B cell (primary cell): ENCODE data around the gene CPOX. TPM values are rescaled to one million over a fixed set of nuclear protein-coding genes. Genes with fewer than 3 reads are reported as not detected.

Experiments
- ATAC-seq: fragments of 200-7000 bp; cut with Tn5 transposase; one replicate; pipeline ENCODE4 v1.10.0; 2021; ENCODE audit warnings: low read depth, mild to moderate bottlenecking, moderate number of reproducible peaks, moderate library complexity
- CTCF ChIA-PET: fragments of 350-600 bp; sonication (Branson Sonifier 250); formaldehyde crosslinking; loops from one replicate; lab custom pipeline; 2021; ENCODE audit warnings: antibody characterized with exemption, inconsistent platforms; lab: Charles Lee
- POLR2A ChIA-PET: fragments of 350-600 bp; sonication (Branson Sonifier 250); formaldehyde crosslinking; loops from one replicate; lab custom pipeline; 2021; ENCODE audit warnings: antibody characterized with exemption; lab: Charles Lee
- DNase-seq: peaks from one replicate; pipeline ENCODE4 v3.0.0; 2013
- H2AFZ ChIP-seq: 2 replicates; pipeline ENCODE4 v1.6.1; 2012; ENCODE audit warnings: mild to moderate bottlenecking, low read depth, low read length; ENCODE audit not compliant: insufficient read depth, poor library complexity, severe bottlenecking
- H3K27ac ChIP-seq, 2 donors: 1 replicate in 1 of 2; 2 replicates in 1 of 2; pipeline ENCODE4 v1.5.1; 2012 to 2013; ENCODE audit warnings: low read length in 2 of 2, mild to moderate bottlenecking in 2 of 2, moderate library complexity in 1 of 2
- H3K27me3 ChIP-seq, 4 experiments: fragments of 200-600 bp in 1 of 4; sonication (generic) in 1 of 4; replicated peaks in 1 of 4; 1 replicate in 2 of 4; 2 replicates in 2 of 4; pipeline versions ENCODE4 v1.6.1 to v1.7.0; 2013 to 2016; ENCODE audit warnings: low read length in 3 of 4, mild to moderate bottlenecking in 2 of 4, mixed read lengths in 1 of 4, moderate library complexity in 1 of 4; ENCODE audit not compliant: insufficient read depth in 4 of 4, control insufficient read depth in 3 of 4; ENCODE audit errors: control extremely low read depth in 1 of 4
- H3K36me3 ChIP-seq, 2 experiments: replicated peaks in 1 of 2; 1 replicate in 1 of 2; 2 replicates in 1 of 2; pipeline versions ENCODE4 v1.6.1 to v1.7.1; 2013; ENCODE audit warnings: low read length in 1 of 2; ENCODE audit not compliant: insufficient read depth in 2 of 2, control insufficient read depth in 1 of 2; ENCODE audit errors: control extremely low read depth in 1 of 2, extremely low read depth in 1 of 2
- H3K4me1 ChIP-seq, 2 donors: fragments of 200-600 bp in 1 of 2; sonication (generic) in 1 of 2; 1 replicate in 1 of 2; 2 replicates in 1 of 2; pipeline versions ENCODE4 v1.5.1 to v1.6.1; 2013 to 2017; ENCODE audit warnings: low read length in 2 of 2; ENCODE audit not compliant: control insufficient read depth in 2 of 2, insufficient read depth in 2 of 2
- H3K4me2 ChIP-seq: replicated peaks from 2 replicates; pipeline ENCODE3; 2012; ENCODE audit warnings: mild to moderate bottlenecking, low read depth, low read length; ENCODE audit not compliant: poor library complexity, severe bottlenecking
- H3K4me3 ChIP-seq, 5 experiments: fragments of 200-600 bp in 1 of 5; sonication (generic) in 1 of 5; 1 replicate in 3 of 5; 2 replicates in 2 of 5; pipeline versions ENCODE4 v1.5.1 to v1.7.0; 2011 to 2016; ENCODE audit warnings: low read length in 4 of 5, mild to moderate bottlenecking in 4 of 5, low read depth in 2 of 5, control low read depth in 1 of 5, moderate library complexity in 1 of 5; ENCODE audit not compliant: insufficient read depth in 1 of 5; ENCODE audit errors: control extremely low read depth in 1 of 5, extremely low read depth in 1 of 5
- H3K79me2 ChIP-seq: fragments of 200-600 bp; sonication (generic); one replicate; pipeline ENCODE4 v1.6.0; 2016; ENCODE audit warnings: low read length; ENCODE audit not compliant: control insufficient read depth, insufficient read depth
- H3K9ac ChIP-seq: fragments of 200-600 bp; sonication (generic); 2 replicates; pipeline ENCODE4 v1.6.1; 2017; ENCODE audit warnings: mild to moderate bottlenecking, low read length, moderate library complexity
- H3K9me3 ChIP-seq, 3 donors: one replicate each; pipeline versions ENCODE4 v1.6.1 to v1.7.1; 2013; ENCODE audit warnings: low read length in 2 of 3; ENCODE audit not compliant: control insufficient read depth in 2 of 3, insufficient read depth in 1 of 3; ENCODE audit errors: control extremely low read depth in 1 of 3
- H4K20me1 ChIP-seq: 2 replicates; pipeline ENCODE4 v1.6.0; 2012; ENCODE audit warnings: mild to moderate bottlenecking, low read length; ENCODE audit not compliant: insufficient read depth, control insufficient read depth, poor library complexity, severe bottlenecking
- H3K27ac Mint-ChIP-seq: one replicate; pipeline ENCODE4 v1.8.0; 2021; ENCODE audit warnings: mixed read lengths
- H3K27me3 Mint-ChIP-seq: one replicate; pipeline ENCODE4 v1.8.0; 2021; ENCODE audit warnings: mixed read lengths
- H3K4me1 Mint-ChIP-seq: one replicate; pipeline ENCODE4 v1.8.0; 2021; ENCODE audit warnings: mixed read lengths
- H3K4me3 Mint-ChIP-seq: one replicate; pipeline ENCODE4 v1.8.0; 2021; ENCODE audit warnings: mixed read lengths
- H3K9me3 Mint-ChIP-seq: one replicate; pipeline ENCODE4 v1.8.0; 2022; ENCODE audit warnings: mixed read lengths; ENCODE audit not compliant: insufficient read depth
- CTCF ChIP-seq: fragments of 200-600 bp; IDR thresholded peaks from one replicate; pipeline ENCODE4 v1.8.0; 2022; ENCODE audit warnings: antibody characterized with exemption, mild to moderate bottlenecking
- EZH2 ChIP-seq: IDR thresholded peaks from 2 replicates; pipeline ENCODE4 v1.6.1; 2012; ENCODE audit warnings: borderline replicate concordance, low read depth, mild to moderate bottlenecking, moderate library complexity, low read length; ENCODE audit not compliant: insufficient read depth, poor library complexity, severe bottlenecking
- WGBS: methylation state at CpG from one replicate; pipeline ENCODE4 v1.1.5; 2013; ENCODE audit warnings: missing lambda C conversion rate; ENCODE audit not compliant: insufficient coverage; 5-methylcytosine and 5-hydroxymethylcytosine counted together
- intact Hi-C: fragments of 100-400 bp; cut with micrococcal nuclease; formaldehyde crosslinking; loops from one replicate; pipeline ENCODE4 v1.10.0; 2022
- polyA plus RNA-seq: library from polyadenylated mRNA; depleted of rRNA; stranded (reverse); fragments of >200 nt; gene quantifications from 2 replicates; pipeline ENCODE4 v1.2.3, GENCODE V29; 2012
- total RNA-seq, 2 donors: library from RNA; stranded (reverse); fragments of 120-200 nt in 1 of 2; gene quantifications; 1 replicate in 1 of 2; 2 replicates in 1 of 2; pipeline versions ENCODE4 v1.2.3 to v1.2.4, GENCODE V29; 2013 to 2022

CPOX gene
- total and polyA plus RNA-seq, 2 donors (not counting 1 experiment from before 2014, with no cell fraction given), result 6.8 to 17.5 TPM

GRCh38 chr3:98556164-98557130 lies 37.0 kb downstream of the CPOX start:
- ATAC-seq (peak; percentile 62), DNase-seq (peak; percentile 28)
- Histone ChIP-seq H3K27ac (peak overlapping the region; percentile 2 to 68), H3K4me3 (no peak overlapping the region), H3K4me1 (peaks cover 3 to 27% of the 10 kb centered on the region in 2 donors), H3K79me2 (no peaks in the 10 kb centered on the region), H2AFZ (peak overlapping the region; percentile 1), H4K20me1 (no peaks in the 10 kb centered on the region), H3K36me3 (no peaks in the 10 kb centered on the region), H3K9ac (no peak overlapping the region), H3K4me2 (peak overlapping the region; percentile 2), H3K9me3 (peaks cover 0 to 1% (median 0%) of the 10 kb centered on the region in 3 donors), H3K27me3 (no peaks in the 10 kb centered on the region)
- intact Hi-C loops, result no loop called here
- Mint-ChIP-seq H3K27me3 (peaks cover 7% of the 10 kb centered on the region), H3K4me3 (peak overlapping the region; percentile 52), H3K4me1 (peaks cover 41% of the 10 kb centered on the region), H3K9me3 (no peaks in the 10 kb centered on the region), H3K27ac (peak overlapping the region; percentile 73)
- ChIA-PET POLR2A (no interaction called here), CTCF (interaction anchor here (1.0 kb wide), 1 partner anchor 16 kb away, joined by 3 read pairs; no protein-coding TSS in a partner anchor)
- TF ChIP-seq CTCF (no peak), EZH2 (no peak)
- whole genome bisulfite sequencing, result 36% methylated on average over 4 of the region's 7 CpGs

GRCh38 chr3:98555025-98555379 lies 38.4 kb downstream of the CPOX start:
- no peak overlapping the region for H3K4me2 ChIP-seq
- H3K27me3 ChIP-seq, result no peaks in the 10 kb centered on the region
- Mint-ChIP-seq H3K4me3 (peak overlapping the region; percentile 27), H3K4me1 (peaks cover 41% of the 10 kb centered on the region), H3K27ac (no peak overlapping the region), H3K9me3 (no peaks in the 10 kb centered on the region), H3K27me3 (peaks cover 7% of the 10 kb centered on the region)
- no peaks in the 10 kb centered on the region for H3K79me2 ChIP-seq
- ChIA-PET CTCF (no interaction called here), POLR2A (no interaction called here)
- TF ChIP-seq EZH2, result no peak
- no peak for TF ChIP-seq CTCF
- H3K27ac ChIP-seq, result peak overlapping the region in 1 of 2 donors; percentile 68
- no CpG with 5 or more reads among the region's 4 CpGs for WGBS
- H4K20me1 ChIP-seq, result no peaks in the 10 kb centered on the region
- DNase-seq, result no peak
- intact Hi-C loops, result no loop called here
- H3K36me3 ChIP-seq, result no peaks in the 10 kb centered on the region
- H2AFZ ChIP-seq, result no peak overlapping the region
- ATAC-seq, result no peak
- H3K9me3 ChIP-seq, result peaks cover 0 to 1% (median 0%) of the 10 kb centered on the region in 3 donors
- H3K4me3 ChIP-seq, result no peak overlapping the region
- no peak overlapping the region for H3K9ac ChIP-seq
- peaks cover 3 to 27% of the 10 kb centered on the region in 2 donors for H3K4me1 ChIP-seq
